Peyer's patch (tissue), 4 donors: ENCODE data around the gene DMKN.

Source experiments
- CTCF ChIP-seq, 6 experiments: fragments of 450-650 bp in 4 of 6; fragments of 200-600 bp in 2 of 6; sonication (generic) in 1 of 6; IDR thresholded peaks; one replicate each; pipeline ENCODE4 v1.5.1; 2017 to 2019; ENCODE audit warnings: antibody characterized with exemption in 6 of 6, mild to moderate bottlenecking in 3 of 6, moderate library complexity in 1 of 6
- POLR2A ChIP-seq, 2 donors: fragments of 450-650 bp; IDR thresholded peaks; one replicate each; pipeline ENCODE4 v1.5.1; 2017; ENCODE audit warnings: antibody characterized with exemption in 2 of 2, mild to moderate bottlenecking in 2 of 2, moderate library complexity in 2 of 2

- TF ChIP-seq CTCF (IDR thresholded peaks at IDR 0.05) (no peak), POLR2A (IDR thresholded peaks at IDR 0.05) (no peak)
These were observed 42.0 kb upstream of the DMKN start for GRCh38 chr19:35555301-35556005.
